ENCODE data around the gene P4HB.

Gene P4HB

DNA sequence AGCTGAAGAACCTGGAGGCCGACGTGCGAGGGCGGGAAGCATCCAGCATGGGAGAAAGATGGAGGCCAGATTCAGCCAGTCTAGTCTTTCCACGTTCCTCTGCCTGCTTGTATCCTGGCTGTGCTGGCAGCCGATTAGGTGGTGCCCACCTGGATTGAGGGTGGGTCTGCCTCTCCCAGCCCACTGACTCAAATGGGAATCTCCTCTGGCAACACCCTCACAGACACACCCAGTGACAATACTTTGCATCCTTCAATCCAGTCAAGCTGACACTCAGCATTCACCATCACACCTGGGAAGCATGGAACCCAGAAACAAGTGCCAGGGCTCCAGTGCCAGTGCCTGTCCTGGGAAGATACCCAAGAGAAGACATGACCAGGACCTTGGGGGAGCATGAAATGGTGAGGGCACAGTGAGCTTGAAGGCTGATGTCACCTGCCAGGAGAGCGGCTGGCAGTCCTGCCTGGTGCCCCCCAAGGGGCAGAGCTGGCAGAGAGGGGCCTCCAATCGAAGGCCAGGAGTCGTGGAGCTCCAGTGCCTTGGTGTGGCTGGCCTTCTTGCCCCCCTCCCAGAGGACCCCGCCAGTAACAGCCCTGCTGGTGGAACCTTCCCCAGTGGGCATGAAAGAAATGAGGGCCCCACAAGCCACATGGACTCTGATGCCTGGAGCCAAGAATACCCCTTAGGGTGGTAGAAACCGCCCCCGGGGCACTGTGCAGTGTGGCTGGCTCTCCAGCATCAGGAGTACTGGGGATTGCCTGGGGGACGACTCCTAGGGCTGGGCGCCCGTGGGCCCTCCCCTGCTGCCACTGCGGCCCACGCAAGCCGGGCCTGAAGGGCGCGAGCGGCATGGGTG is 41.1 kb upstream of the P4HB start:
- DNase-seq (ENCODE audit: low spot score in 2 of 2) (no peak), ATAC-seq (ENCODE audit: low read depth) (no peak)
- Mint-ChIP-seq H3K27ac (no peak overlapping the region), H3K9me3 (no peaks in the 10 kb centered on the region), H3K36me3 (peaks cover 9% of the 10 kb centered on the region), H3K4me1 (peaks cover 3% of the 10 kb centered on the region), H3K27me3 (peaks cover 5% of the 10 kb centered on the region), H3K4me3 (peak overlapping the region; percentile 18)

DNA sequence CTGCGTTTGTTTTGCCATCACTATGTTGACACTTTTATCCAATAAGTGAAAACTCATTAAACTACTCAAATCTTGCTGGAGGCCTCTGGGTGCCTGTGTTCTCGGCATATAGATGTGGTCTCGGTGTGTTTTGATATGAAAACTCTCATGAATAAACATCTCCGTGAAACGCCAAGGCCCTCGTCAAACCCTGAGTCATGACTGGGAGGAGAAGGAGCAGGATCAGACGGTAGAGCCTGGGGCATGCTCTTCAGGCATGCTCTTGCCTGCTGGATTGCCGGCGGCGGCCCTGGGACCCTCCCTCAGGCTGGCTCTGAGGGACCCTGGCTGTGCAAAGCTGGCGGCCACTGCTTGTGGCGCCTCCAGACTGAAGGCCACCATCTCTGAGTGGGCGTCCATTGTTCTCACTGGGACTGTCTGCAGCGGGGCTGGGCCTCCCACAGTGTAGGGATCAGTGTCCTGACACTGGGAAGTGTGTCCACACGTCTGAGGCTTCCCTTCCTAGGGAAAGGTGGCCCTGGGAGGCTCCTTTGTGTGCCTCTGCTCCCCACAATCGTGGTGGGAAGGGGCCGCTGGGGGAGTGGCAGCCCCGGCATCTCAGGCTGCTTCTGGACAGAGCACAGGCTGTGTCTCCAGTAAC is 40.0 kb upstream of the P4HB start:
- no peak for DNase-seq (ENCODE audit: low spot score in 2 of 2)

DNA sequence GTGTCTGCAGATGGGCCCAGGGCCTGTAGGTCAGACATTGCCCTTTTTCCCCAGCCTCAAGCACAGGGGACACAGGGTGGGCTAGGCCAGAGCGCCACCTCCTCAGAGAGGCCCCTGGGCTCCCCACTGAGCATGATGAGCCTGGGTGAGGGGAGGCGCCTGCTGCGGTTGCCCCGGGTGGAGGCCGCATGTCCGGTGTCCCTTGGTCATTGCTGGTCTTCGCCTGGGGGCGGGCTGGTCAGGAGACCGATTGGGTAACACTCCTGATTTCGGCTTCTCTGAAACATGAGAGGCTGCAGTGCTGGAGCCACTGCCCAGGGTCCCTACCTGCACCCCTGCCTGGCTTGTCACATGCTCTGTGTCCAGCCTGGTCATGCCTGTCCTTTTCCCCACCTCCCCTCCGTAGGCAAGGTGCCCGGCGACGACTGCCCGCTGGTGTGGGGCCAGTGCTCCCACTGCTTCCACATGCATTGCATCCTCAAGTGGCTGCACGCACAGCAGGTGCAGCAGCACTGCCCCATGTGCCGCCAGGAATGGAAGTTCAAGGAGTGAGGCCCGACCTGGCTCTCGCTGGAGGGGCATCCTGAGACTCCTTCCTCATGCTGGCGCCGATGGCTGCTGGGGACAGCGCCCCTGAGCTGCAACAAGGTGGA is 39.3 kb upstream of the P4HB start:
- no peaks in the 10 kb centered on the region for H3K9me3 Mint-ChIP-seq
- H3K36me3 Mint-ChIP-seq = peaks cover 11% of the 10 kb centered on the region
- no peak overlapping the region for H3K27ac Mint-ChIP-seq
- peaks cover 5% of the 10 kb centered on the region for H3K27me3 Mint-ChIP-seq
- DNase-seq (ENCODE audit: low spot score in 2 of 2) (no peak), ATAC-seq (ENCODE audit: low read depth) (no peak)
- no peak overlapping the region for H3K4me3 Mint-ChIP-seq
- H3K4me1 Mint-ChIP-seq = peaks cover 3% of the 10 kb centered on the region

More for the DNA sequence above, 40.0 kb upstream of the P4HB start:
- no peak for ATAC-seq (ENCODE audit: low read depth)
- Mint-ChIP-seq H3K27ac (no peak overlapping the region), H3K27me3 (peaks cover 5% of the 10 kb centered on the region), H3K4me3 (no peak overlapping the region), H3K9me3 (no peaks in the 10 kb centered on the region), H3K36me3 (peaks cover 10% of the 10 kb centered on the region), H3K4me1 (peaks cover 3% of the 10 kb centered on the region)

DNA sequence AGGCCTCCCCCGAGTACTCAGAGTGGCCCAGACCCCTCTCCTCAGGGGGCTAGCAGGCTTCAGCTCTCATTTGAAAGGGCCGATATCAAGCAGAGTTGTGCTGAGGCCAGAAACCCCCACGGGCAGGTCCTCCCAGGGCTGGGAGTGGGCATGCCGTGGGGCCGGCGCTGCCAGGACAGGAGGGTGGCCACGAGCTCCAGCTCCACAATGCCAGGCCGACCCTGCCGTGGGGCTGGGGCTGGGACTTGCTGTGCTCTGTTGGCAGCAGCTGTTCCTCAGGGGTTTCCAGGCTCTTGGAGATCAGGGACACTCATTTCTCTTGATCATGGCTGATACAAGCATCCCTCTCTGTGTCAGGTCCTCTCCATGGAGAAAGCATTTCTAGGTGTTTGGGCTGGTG is 38.5 kb upstream of the P4HB start:
- Mint-ChIP-seq H3K27ac (no peak overlapping the region), H3K36me3 (peaks cover 11% of the 10 kb centered on the region), H3K4me3 (no peak overlapping the region), H3K9me3 (no peaks in the 10 kb centered on the region), H3K4me1 (peaks cover 3% of the 10 kb centered on the region), H3K27me3 (peaks cover 5% of the 10 kb centered on the region)
- ATAC-seq (ENCODE audit: low read depth) = no peak
- DNase-seq (ENCODE audit: low spot score in 2 of 2) = no peak

DNA sequence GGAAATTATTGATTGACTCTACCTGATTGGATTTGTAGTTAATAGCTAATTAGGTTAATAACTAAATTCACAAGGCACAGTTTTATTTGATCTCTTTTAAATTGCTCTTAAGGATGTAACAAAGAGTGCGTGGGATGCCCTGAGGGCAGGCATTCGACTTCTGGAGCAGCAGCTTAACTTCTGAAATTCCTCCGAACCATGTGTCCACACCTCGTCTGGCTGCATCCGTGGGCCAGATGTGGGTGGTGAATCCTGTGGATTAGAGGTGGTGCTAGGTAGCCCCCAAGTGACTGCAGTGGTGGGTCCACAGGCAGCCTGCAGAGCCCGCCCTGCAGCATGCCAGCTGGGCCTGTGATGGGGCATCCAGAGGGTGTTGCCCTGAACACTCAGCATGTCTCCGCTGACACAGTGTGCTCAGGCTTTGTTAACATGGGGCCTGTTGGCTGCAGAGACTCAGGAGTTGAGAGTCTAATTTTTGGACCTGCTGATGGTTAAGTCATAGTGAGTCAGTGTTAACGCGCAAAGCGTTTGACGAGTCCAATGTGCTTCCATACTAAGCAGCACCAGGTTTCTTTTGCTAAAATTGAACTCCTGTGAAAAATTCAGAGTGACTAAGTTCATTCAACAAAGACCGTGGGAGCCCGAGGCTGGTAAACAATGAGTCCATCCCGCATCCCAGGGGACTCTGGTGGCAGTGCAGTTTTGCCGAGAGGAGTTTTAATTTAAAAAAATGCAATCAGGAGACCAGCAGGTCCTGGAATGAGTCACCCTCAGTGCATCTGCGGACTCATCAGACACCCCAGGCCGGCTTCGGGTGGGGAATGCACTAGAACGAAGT is 37.9 kb upstream of the P4HB start:
- H3K9me3 Mint-ChIP-seq = no peaks in the 10 kb centered on the region
- H3K4me3 Mint-ChIP-seq = no peak overlapping the region
- no peak overlapping the region for H3K27ac Mint-ChIP-seq
- ATAC-seq (ENCODE audit: low read depth) = no peak
- peaks cover 11% of the 10 kb centered on the region for H3K36me3 Mint-ChIP-seq
- H3K27me3 Mint-ChIP-seq = peaks cover 5% of the 10 kb centered on the region
- no peak for DNase-seq (ENCODE audit: low spot score in 2 of 2)
- H3K4me1 Mint-ChIP-seq = peaks cover 5% of the 10 kb centered on the region

DNA sequence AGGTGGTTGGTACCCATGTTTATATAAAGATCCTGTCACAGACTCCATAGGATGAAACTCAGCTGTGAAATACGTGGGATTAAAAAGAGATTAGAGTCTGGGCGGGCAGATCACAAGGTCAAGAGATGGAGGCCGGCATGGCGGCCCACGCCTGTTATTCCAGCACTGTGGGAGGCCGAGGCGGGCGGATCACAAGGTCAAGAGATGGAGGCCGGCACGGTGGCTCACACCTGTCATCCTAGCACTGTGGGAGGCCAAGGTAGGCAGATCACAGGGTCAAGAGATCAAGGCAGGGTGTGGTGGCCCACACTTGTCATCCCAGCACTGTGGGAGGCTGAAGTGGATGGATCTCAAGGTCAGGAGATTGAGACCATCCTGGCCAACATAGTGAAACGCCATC is 35.1 kb upstream of the P4HB start:
- H3K27me3 Mint-ChIP-seq = no peaks in the 10 kb centered on the region
- ATAC-seq (ENCODE audit: low read depth) = no peak
- no peaks in the 10 kb centered on the region for H3K9me3 Mint-ChIP-seq
- H3K4me1 Mint-ChIP-seq = peaks cover 5% of the 10 kb centered on the region
- no peak overlapping the region for H3K4me3 Mint-ChIP-seq
- no peak overlapping the region for H3K27ac Mint-ChIP-seq
- no peak for DNase-seq (ENCODE audit: low spot score in 2 of 2)
- H3K36me3 Mint-ChIP-seq = peaks cover 10% of the 10 kb centered on the region

DNA sequence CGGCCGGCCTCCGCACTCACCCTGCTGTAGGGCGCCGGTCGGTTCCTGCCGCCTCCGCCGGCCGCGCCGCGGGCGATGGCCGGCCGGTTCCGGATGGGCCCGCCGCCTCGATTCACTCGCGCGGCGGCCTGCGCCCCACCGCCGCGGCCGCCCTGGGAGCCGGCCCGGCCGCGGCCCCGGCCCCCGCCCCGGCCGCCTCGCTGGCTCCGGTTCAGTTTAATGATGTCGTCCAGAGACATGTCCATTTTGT is 30.9 kb upstream of the P4HB start:
- Mint-ChIP-seq H3K27me3 (no peaks in the 10 kb centered on the region), H3K27ac (peak overlapping the region; percentile 96), H3K9me3 (no peaks in the 10 kb centered on the region), H3K4me1 (peaks cover 18% of the 10 kb centered on the region), H3K4me3 (peak overlapping the region; percentile 97), H3K36me3 (peaks cover 17% of the 10 kb centered on the region)
- no peak for DNase-seq (ENCODE audit: low spot score in 2 of 2)
- peak; percentile 5 for ATAC-seq (ENCODE audit: low read depth)

DNA sequence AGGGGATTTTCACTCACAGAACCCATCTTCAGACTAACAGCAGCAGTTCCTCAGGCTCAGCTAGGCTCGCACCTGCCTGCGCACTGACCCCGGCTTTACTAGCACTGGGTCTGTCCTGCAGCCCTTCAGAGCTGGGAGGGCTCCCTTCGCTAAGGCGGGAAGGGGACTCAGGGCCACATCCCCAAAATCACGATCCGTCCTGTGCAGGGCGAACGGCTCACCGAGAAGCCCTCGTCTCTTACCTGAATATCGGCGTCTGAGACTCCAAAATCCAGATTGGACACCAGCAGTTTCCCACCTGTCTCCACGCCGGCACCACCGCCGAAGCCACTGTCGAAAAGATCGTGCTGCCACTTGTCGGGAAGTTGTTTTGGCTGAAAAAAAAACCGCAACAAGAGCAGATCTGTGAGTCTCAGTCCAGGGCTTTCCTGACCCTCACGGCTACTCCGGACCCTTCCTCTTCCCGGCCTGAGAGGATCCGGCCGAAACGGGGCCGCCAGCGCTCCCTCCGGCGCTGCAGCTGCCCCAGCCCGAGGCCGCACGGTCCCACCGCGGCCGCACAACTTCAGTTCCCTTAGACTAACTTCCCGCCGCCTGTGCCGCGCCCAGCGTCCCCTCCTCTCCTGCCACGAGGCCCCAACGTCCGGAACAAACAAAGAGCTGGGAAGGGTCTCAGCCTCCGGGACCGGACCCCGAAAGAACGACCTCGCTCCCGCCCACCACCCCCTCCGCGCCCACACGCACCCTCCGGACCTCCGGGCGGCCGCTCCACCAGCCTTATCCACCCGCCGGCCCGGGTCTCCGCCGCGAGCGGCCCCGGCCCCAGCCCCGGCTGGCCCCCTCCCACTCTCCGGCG is 30.3 kb upstream of the P4HB start:
- no peak for DNase-seq (ENCODE audit: low spot score in 2 of 2)
- Mint-ChIP-seq H3K4me3 (peak overlapping the region; percentile 76), H3K9me3 (no peaks in the 10 kb centered on the region), H3K27me3 (no peaks in the 10 kb centered on the region), H3K36me3 (peaks cover 19% of the 10 kb centered on the region), H3K4me1 (peaks cover 18% of the 10 kb centered on the region), H3K27ac (peak overlapping the region; percentile 96)
- ATAC-seq (ENCODE audit: low read depth) = no peak

DNA sequence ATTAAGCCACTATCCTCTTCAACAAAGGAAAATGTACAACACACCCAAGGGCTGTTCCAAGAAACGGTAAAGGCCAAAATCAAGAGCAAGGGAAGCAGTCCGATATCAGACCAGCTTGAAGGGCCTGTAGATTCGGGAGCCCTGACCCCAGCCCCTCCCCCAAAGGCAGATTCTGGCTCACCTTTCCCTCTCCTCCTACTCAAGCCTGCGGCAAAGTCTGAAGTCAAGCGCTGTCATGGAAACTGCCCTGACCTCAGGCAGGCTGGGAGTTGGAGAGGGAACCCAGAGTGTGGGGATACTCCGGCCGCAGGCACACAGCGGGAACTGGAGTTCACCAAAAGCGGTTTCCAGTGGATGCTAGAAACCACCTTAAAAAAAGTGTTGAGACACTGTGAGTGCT is 29.3 kb upstream of the P4HB start:
- no peaks in the 10 kb centered on the region for H3K27me3 Mint-ChIP-seq
- no peak for DNase-seq (ENCODE audit: low spot score in 2 of 2)
- H3K27ac Mint-ChIP-seq = no peak overlapping the region
- H3K9me3 Mint-ChIP-seq = no peaks in the 10 kb centered on the region
- H3K4me3 Mint-ChIP-seq = peak overlapping the region; percentile 59
- peaks cover 18% of the 10 kb centered on the region for H3K4me1 Mint-ChIP-seq
- no peak for ATAC-seq (ENCODE audit: low read depth)
- peaks cover 20% of the 10 kb centered on the region for H3K36me3 Mint-ChIP-seq

DNA sequence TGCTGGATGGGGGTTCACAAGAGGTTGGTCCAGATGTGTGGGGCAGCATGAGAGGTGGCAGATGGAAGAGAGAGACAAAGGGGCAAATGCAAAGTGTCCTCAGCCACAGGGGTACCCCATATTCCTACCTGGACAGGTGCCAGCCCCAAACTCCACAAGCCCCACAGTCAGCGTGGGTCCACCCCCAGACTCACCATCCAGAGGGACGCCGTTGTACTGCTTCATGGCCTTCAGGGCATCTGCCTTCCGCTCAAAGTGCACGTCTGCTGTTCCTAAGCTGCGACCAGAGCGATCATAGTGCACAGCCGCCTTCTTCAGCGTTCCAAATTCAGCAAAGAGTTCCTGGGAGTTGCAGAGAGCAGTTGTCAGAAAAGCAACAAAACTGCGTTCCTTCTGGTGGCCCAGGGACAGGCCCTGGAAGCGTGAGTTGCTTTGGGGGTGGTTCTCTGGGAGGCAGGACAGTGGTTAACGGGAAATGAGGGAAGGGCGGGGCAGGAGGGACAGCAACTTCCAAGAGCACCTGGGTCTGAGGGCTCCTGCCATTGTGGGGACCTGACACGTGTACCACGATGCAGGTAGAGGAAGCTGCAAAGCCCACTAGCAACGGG is 28.8 kb upstream of the P4HB start:
- Mint-ChIP-seq H3K4me3 (peak overlapping the region; percentile 59), H3K27ac (no peak overlapping the region), H3K36me3 (peaks cover 24% of the 10 kb centered on the region), H3K9me3 (no peaks in the 10 kb centered on the region), H3K27me3 (no peaks in the 10 kb centered on the region), H3K4me1 (peaks cover 18% of the 10 kb centered on the region)
- no peak for DNase-seq (ENCODE audit: low spot score in 2 of 2)
- no peak for ATAC-seq (ENCODE audit: low read depth)

DNA sequence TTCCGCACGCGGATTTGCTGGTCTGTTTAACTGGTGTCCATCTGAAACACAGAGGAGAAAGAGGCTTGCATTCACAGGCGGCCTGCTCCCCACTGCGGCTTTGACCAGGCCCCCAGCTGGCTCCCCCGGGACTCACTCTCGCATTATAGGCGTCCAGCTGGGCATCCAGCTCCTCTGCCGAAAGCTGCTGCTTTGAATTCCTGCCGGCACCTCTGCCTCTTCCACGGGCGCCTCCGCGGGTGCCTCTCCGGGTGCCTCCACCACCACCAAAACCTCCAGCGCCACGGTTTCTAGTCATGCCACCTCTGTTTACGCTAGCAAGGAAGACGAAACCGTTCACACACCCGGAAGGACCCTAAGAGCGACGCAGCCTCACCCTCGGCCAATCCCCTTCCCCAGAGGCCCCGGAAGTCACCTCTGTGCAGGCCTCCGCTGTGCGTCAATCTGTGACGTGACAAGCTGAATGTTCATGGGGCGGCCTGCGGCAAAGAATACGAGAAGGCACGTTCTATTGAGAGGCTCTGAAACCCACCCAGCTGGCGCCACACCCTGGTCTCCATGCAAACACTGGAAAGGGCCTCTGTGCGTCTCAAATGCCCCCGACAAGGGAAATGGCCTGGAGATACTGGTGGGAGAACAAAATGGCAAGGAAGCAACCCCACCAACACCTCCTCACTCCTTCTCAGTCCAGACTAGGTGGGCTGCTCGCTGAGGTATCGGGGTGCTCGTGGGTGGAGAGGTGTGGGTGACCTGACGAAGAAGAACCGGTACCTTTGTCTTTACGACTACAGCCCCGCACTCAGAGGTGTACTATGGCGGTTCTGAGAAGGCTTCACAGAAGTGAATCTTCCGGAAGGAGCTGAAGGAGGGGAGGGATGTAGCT is 28.0 kb upstream of the P4HB start:
- Mint-ChIP-seq H3K27me3 (no peaks in the 10 kb centered on the region), H3K36me3 (peaks cover 24% of the 10 kb centered on the region), H3K27ac (no peak overlapping the region), H3K4me1 (peaks cover 16% of the 10 kb centered on the region), H3K9me3 (no peaks in the 10 kb centered on the region), H3K4me3 (peak overlapping the region; percentile 59)
- ATAC-seq (ENCODE audit: low read depth) = no peak
- DNase-seq (ENCODE audit: low spot score in 2 of 2) = no peak

DNA sequence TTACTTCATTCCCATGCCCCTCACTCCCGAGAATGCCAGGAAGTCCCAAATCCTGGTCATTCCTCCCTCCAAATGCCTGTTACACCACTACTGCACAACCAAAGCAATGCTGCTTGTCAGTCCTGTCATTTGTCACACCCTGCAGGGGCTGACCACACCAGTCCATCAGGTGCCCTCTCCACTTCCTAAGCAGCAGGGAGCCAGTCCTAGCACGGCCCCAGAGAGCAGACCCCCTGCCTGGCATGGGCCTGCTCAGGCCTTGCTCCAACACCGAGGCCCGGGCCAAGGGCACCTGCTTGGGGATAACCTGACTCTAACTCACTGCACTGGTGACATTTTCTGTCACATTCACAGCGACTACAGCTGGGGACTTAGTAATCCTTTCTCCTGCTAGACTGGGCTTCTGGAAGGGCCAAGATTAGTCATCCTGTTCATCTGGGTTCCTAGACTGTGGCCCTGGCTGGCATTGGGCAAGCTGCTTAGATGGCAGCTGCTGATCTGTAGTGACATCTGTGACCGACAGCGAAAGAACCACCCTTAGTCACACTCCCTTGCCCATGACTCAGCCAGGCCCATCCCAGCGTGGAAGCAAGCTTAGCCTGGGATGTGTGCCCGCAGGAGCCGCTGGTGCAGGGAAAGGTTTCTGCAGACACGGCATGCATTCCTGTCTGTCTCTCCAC is 25.7 kb upstream of the P4HB start:
- Mint-ChIP-seq H3K27me3 (no peaks in the 10 kb centered on the region), H3K4me1 (peaks cover 13% of the 10 kb centered on the region), H3K4me3 (no peak overlapping the region), H3K36me3 (peaks cover 22% of the 10 kb centered on the region), H3K9me3 (no peaks in the 10 kb centered on the region), H3K27ac (peak overlapping the region; percentile 41)
- ATAC-seq (ENCODE audit: low read depth) (no peak), DNase-seq (ENCODE audit: low spot score in 2 of 2) (no peak)

Data from memory B cell (primary cell).